Esophagus (tissue), 2 donors: Measurements from ENCODE around the gene HMGXB4. TPM values are rescaled to one million over a fixed set of nuclear protein-coding genes. Genes with fewer than 3 reads are reported as not detected.

ENCODE experiments used
- H3K27ac ChIP-seq, 2 donors: one replicate each; pipeline ENCODE4 v1.5.1; 2013; ENCODE audit warnings: low read depth in 2 of 2, mild to moderate bottlenecking in 2 of 2, inconsistent platforms in 1 of 2, low read length in 1 of 2, moderate library complexity in 1 of 2
- H3K27me3 ChIP-seq, 2 donors: one replicate each; pipeline ENCODE4 v1.6.1; 2013; ENCODE audit warnings: low read length in 2 of 2, control low read depth in 1 of 2, mild to moderate bottlenecking in 1 of 2; ENCODE audit not compliant: insufficient read depth in 2 of 2, control insufficient read depth in 1 of 2
- H3K36me3 ChIP-seq, 2 donors: one replicate each; pipeline ENCODE4 v1.6.1; 2013; ENCODE audit warnings: low read length in 1 of 2; ENCODE audit not compliant: control insufficient read depth in 2 of 2, insufficient read depth in 2 of 2
- H3K4me1 ChIP-seq, 2 donors: one replicate each; pipeline ENCODE4 v1.6.1; 2013; ENCODE audit warnings: low read length in 1 of 2; ENCODE audit not compliant: control insufficient read depth in 2 of 2, insufficient read depth in 2 of 2
- H3K4me3 ChIP-seq, 2 donors: one replicate each; pipeline ENCODE4 v1.5.1; 2013; ENCODE audit warnings: low read length in 2 of 2, mild to moderate bottlenecking in 2 of 2, low read depth in 1 of 2, moderate library complexity in 1 of 2
- H3K9me3 ChIP-seq, 2 donors: one replicate each; pipeline ENCODE4 v1.6.1; 2013; ENCODE audit warnings: mild to moderate bottlenecking in 2 of 2, low read depth in 1 of 2, low read length in 1 of 2, moderate library complexity in 1 of 2; ENCODE audit not compliant: control insufficient read depth in 2 of 2, insufficient read depth in 1 of 2
- WGBS, 2 donors: extraction: QIAGEN DNeasy Blood & Tissue Kit; methylation state at CpG; one replicate each; pipeline ENCODE4 v1.1.7; 2013; 5-methylcytosine and 5-hydroxymethylcytosine counted together
- polyA plus RNA-seq, 2 donors: library from polyadenylated mRNA; stranded (reverse); fragments of 200-250 nt; gene quantifications; one replicate each; pipeline ENCODE4 v1.2.3, GENCODE V29; 2013
- donor health status: healthy with polysubstance abuse.
- donor health status: Bipolar disorder and iron deficiency.

Gene HMGXB4
- polyA plus RNA-seq, 2 donors, result 6.8 to 7.1 TPM

DNA sequence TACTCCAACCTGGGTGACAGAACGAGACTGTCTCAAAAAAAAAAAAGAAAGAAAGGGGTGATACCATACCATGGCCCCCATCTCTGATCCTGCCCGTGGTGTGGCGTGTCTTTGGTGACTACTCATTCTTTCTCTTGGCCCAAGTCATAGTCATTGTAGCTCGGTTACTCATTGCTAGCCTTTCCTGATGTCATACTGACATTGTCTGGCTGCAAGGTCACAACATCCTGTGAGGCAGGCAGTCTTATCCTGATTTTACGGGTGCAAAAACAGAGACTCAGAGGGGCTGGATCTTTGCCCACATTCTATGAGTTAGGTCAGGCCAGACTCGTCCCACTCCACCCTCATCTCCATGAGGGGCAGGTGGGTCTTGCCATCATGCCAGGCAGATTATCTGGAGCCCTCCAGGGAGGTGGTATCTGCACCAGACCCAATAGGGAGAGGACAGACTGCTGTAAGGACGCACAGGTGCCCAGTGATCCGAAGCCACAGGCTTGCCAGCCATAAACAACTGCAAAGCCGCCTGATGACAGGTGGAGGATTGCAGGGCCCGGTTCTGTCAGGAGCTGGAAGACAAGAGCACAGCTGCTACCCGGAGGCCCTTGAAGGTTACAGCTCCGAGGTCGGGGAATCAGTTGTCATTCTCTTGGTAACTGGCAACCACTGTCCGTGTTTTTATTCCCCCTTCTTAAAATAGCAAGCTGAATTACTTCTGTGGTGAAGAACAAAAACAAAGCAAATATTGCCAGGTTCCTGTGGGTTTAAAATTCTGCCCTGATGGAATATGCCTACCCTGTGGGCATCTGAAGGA is 56.2 kb downstream of the HMGXB4 start:
- 53 to 58% methylated on average over 14 of the region's 14 CpGs for WGBS, 2 donors
- Histone ChIP-seq H3K27me3 (no peaks in the 10 kb centered on the region), H3K4me1 (peaks cover 14 to 39% of the 10 kb centered on the region in 2 donors), H3K4me3 (peak overlapping the region; percentile 23 to 37), H3K9me3 (no peaks in the 10 kb centered on the region), H3K27ac (peak overlapping the region; percentile 73 to 98), H3K36me3 (peaks cover 3 to 20% of the 10 kb centered on the region in 2 donors)

DNA sequence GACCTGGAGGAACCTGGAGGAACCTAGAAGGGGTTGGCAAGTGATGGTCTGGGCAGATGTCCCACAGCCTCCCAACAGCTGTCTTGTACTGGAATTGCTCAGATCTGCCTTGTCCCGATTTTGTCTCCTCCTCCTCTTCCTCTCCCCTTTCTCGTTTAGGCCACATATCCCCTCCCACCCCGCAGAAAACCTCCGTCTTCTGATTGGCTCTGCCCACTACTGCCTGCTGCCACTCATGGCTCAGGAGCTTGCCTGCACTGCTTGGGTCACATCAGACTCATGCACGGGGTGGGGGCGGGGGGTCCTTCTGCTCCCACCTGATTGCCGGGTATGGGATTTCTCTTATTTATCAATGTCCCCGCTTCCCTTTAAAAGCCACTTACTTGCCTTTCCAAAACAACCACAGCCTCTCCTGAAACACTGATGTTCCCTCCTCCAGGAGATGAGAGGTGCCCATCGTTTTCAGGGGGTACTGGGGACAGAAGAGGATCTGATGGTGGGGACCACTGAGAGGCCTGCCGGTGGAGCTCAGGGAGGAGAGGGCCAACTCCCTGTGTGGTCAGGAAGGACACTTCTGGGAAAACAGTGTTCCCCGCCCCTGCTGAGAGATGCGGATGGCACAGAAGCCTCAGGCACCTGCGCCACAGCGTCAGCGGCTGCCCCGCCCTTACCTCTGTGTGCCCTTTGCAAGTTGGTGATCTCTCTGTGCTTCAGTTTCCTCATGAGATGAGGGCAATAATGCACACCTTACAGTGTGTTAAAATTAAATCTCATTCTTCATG is 57.1 kb downstream of the HMGXB4 start:
- no peaks in the 10 kb centered on the region for H3K27me3 ChIP-seq
- peak overlapping the region; percentile 73 to 98 for H3K27ac ChIP-seq
- peaks cover 14 to 39% of the 10 kb centered on the region in 2 donors for H3K4me1 ChIP-seq
- H3K9me3 ChIP-seq, result no peaks in the 10 kb centered on the region
- H3K36me3 ChIP-seq, result peaks cover 8 to 28% of the 10 kb centered on the region in 2 donors
- peak overlapping the region; percentile 17 to 37 for H3K4me3 ChIP-seq
- 60 to 65% methylated on average over 16 of the region's 16 CpGs for WGBS, 2 donors

DNA sequence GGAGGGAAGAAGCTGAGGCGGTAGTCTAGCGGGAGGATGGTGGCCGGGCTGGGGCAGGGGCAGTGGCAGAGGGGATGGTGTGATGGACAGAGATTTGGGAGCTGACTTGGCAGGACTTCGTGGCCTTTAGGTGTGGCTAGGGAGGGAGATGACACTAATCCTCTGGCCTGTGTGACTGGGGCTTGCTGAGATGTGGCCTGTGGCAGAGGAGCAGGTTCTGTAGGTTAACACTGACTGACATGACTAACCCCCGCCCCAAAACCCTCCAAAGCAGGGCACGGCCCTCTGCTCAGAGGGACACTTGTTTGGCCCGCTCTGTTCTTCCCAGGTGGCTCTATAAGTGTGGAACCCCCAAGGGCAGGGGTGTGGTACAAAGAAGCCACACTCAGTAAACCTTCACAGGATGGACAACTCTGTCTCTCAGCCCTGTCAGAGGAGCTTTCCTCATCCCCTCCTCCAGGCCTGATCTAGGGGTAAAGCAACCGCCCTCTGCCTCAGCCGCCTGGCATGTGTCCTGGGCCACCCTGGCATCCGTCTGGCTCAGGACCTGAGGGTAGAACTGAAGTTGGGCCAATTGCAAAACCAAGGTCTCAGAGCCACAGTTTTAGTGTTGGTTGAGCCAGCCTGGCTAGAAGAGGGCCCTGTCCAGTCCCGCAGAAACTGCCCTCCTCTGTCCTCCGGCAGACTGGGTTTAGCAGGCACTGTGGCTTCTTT is 58.0 kb downstream of the HMGXB4 start:
- no peak overlapping the region for H3K4me3 ChIP-seq
- no peaks in the 10 kb centered on the region for H3K27me3 ChIP-seq
- H3K9me3 ChIP-seq, result no peaks in the 10 kb centered on the region
- peaks cover 14 to 37% of the 10 kb centered on the region in 2 donors for H3K4me1 ChIP-seq
- 62 to 64% methylated on average over 12 of the region's 12 CpGs for WGBS, 2 donors
- peaks cover 13 to 35% of the 10 kb centered on the region in 2 donors for H3K36me3 ChIP-seq
- peak overlapping the region; percentile 92 to 98 for H3K27ac ChIP-seq

DNA sequence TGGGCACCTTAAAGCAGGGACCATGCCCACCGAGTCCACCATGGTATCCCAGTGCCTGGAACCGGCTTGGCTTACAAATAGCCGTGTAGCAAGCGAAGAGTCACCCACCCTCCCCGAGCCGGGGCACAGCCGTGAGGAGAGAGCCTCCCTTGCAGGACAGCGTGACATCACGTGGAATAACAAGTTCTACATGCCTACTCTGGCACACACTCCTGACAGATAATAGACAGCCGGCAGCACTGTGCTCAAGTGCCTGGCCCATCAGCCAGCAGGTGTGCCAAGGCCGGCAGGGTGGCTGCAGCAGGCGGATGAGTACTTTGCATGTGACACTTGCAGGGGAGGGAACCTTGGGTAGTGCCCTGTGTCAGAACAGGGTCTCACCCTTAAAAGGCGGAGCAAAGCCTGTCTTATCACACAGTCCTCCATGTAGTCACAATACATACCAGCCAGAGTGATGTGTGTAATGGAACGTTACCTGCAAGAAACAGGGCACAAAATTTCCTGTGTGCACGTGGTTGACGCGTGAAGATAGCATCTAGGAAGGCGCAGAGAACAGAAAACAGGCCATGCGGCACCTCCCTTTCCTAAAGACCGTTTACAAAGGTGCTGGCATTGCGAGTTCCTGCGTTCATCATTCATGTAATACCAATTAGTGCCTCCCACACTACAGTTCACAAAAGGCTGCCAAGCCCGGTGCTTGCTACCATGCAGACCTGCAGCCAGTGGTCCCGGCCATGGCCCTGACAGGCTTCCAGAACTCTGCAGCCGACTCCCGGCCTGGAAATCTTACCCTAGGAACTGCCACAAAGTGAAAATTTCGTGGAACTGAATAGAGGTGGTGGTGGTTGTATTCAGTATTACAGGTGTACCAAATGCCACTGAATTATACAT is 58.8 kb downstream of the HMGXB4 start:
- Histone ChIP-seq H3K4me1 (peaks cover 10 to 33% of the 10 kb centered on the region in 2 donors), H3K9me3 (no peaks in the 10 kb centered on the region), H3K27me3 (no peaks in the 10 kb centered on the region), H3K36me3 (peaks cover 13 to 40% of the 10 kb centered on the region in 2 donors), H3K4me3 (no peak overlapping the region), H3K27ac (peak overlapping the region; percentile 92 to 98)
- 48 to 62% methylated on average over 27 of the region's 27 CpGs for WGBS, 2 donors

DNA sequence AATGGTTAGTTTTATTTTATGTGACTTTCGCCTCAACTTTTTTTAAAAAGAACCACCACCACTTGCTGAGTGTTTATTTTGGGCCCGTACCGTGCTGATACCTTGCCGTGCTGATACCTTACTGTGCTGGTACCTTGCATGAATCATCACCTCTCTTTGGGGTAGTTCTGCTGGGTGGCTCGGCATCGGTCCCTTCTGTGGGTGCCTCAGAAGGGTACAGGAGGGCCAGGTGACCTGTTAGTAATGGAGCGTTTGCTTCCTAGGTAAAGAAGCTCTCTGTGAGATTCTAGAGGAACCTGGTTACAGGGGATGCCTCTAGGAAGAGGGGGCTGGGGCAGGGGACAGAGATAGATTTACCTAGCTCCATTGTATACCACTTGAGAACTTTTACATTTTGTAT is 59.5 kb downstream of the HMGXB4 start:
- H3K4me1 ChIP-seq, result peaks cover 6 to 27% of the 10 kb centered on the region in 2 donors
- H3K4me3 ChIP-seq, result no peak overlapping the region
- H3K36me3 ChIP-seq, result peaks cover 13 to 35% of the 10 kb centered on the region in 2 donors
- H3K27ac ChIP-seq, result peak overlapping the region; percentile 68 to 85
- no peaks in the 10 kb centered on the region for H3K9me3 ChIP-seq
- WGBS, 2 donors, result 93 to 94% methylated on average over 7 of the region's 7 CpGs
- H3K27me3 ChIP-seq, result no peaks in the 10 kb centered on the region

DNA sequence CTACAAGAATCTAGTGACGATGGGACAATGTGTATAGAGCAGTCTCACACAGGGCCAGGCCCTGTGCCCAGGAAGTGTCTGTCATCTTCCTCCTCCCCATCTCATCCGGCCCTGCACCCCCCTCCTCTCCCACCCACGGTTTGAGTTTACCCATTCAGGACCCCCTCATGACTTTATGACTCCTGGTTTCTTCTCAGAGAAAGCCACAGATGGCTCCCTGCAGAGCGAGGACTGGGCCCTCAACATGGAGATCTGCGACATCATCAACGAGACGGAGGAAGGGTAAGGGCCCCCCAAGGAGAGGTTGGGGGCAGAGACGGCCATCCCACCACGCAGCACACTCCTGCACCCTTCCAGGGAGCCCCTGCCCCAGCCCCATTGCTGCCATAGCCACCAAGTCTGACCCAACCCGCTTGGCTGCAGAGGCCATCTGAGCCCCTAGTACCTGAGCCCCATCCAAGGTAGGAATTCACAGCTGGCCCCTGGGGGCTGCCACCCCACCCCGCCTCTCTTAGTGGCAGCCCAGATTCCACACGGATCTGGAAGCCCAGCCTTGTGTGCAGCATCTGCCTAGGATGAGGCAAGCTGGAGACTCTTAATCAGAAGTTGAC is 60.5 kb downstream of the HMGXB4 start:
- no peaks in the 10 kb centered on the region for H3K9me3 ChIP-seq
- H3K27ac ChIP-seq, result peak overlapping the region in 1 of 2 donors; percentile 29
- 84 to 86% methylated on average over 12 of the region's 12 CpGs for WGBS, 2 donors
- H3K4me1 ChIP-seq, result peaks cover 4 to 19% of the 10 kb centered on the region in 2 donors
- no peak overlapping the region for H3K4me3 ChIP-seq
- H3K27me3 ChIP-seq, result no peaks in the 10 kb centered on the region
- H3K36me3 ChIP-seq, result peaks cover 13 to 44% of the 10 kb centered on the region in 2 donors

DNA sequence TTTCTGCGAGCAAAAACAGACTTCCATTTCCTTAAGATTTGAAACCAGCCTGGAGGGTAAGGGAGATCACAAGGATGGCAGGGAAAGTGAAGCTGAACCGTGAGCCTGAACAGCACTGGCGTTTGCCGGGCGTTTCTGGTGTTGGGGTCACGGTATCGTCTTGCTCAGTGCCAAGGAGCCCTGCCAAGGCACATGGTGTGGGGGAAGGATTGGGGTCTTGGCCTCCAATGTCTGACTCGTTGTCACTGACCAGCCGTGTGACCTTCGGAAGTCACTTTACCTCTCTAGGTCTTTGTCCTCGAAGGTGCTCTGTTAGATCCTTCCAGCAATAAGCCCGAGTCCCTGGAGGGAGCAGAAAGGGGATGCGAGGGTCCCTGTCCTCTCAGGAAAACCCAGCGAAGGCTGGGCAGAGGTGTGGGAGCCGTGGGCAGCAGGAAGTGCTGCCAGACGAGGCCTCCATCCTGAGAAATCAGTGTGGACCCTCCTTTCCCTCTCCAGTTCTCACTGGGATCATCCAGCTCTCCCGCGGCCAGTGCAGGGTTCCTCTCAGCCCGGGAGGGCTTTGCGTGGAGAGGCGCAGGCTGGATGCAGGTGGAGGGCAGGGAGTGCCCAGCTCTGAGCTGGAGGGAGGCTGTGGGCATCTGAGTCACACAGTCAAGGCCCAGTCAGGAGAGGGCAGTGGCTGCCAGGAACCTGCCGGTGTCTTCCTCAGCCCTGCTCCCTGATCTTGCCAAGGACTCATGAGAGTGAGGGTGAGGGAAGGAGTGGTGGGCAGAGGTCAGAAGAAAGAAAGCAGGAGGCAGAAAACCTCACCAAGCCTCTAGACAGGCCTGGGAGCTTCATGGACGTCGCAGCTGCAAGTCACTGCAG is 61.3 kb downstream of the HMGXB4 start:
- H3K4me3 ChIP-seq, result no peak overlapping the region
- no peak overlapping the region for H3K27ac ChIP-seq
- WGBS, 2 donors, result 90 to 91% methylated on average over 24 of the region's 24 CpGs
- H3K27me3 ChIP-seq, result no peaks in the 10 kb centered on the region
- H3K4me1 ChIP-seq, result peaks cover 3 to 17% of the 10 kb centered on the region in 2 donors
- no peaks in the 10 kb centered on the region for H3K9me3 ChIP-seq
- peaks cover 13 to 52% of the 10 kb centered on the region in 2 donors for H3K36me3 ChIP-seq
